ENCODE data around the gene NOL11.

The NOL11 gene

DNA sequence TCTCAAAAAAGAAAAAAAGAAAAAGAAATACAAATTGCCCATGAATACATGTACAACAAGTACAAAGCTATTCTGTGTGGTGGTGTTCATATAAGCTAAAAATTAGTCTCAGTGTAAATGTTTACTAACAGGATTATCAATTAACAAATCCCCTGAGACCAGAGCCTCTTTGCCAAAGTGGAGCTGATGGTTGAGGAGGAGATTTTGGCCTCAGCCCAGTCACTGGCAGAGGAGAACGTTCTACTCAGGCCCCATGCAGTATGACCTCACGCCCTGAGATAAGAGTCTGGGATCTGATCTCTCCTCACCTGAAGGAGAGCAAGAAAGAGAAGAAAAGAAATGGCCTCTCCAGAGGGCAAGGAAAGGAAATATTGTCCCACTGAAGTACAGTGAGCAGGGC is 35.5 kb upstream of the NOL11 start:
- no peak overlapping the region for H3K9ac ChIP-seq (ENCODE audit: low read length)
- H3K27ac ChIP-seq (ENCODE audit: low read depth, low read length), result no peak overlapping the region
- no peaks in the 10 kb centered on the region for H3K27me3 ChIP-seq (ENCODE audit: low read length)
- no peak for TF ChIP-seq EZH2phosphoT487 (conservative IDR thresholded peaks at IDR 0.05; ENCODE audit: low read length)
- TF ChIP-seq, protein P1, sequence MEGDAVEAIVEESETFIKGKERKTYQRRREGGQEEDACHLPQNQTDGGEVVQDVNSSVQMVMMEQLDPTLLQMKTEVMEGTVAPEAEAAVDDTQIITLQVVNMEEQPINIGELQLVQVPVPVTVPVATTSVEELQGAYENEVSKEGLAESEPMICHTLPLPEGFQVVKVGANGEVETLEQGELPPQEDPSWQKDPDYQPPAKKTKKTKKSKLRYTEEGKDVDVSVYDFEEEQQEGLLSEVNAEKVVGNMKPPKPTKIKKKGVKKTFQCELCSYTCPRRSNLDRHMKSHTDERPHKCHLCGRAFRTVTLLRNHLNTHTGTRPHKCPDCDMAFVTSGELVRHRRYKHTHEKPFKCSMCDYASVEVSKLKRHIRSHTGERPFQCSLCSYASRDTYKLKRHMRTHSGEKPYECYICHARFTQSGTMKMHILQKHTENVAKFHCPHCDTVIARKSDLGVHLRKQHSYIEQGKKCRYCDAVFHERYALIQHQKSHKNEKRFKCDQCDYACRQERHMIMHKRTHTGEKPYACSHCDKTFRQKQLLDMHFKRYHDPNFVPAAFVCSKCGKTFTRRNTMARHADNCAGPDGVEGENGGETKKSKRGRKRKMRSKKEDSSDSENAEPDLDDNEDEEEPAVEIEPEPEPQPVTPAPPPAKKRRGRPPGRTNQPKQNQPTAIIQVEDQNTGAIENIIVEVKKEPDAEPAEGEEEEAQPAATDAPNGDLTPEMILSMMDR (IDR thresholded peaks at IDR 0.05; ENCODE audit: insufficient read depth, low read length, poor library complexity, severe bottlenecking), result no peak
- no peak overlapping the region for H2AFZ ChIP-seq (ENCODE audit: low read depth, low read length, severe bottlenecking)
- no peaks in the 10 kb centered on the region for H4K20me1 ChIP-seq (ENCODE audit: low read depth, low read length)
- no peaks in the 10 kb centered on the region for H3K9me2 ChIP-seq (replicated peaks; ENCODE audit: insufficient read depth, low read length)
- H3F3A ChIP-seq (ENCODE audit: insufficient read depth), result no peaks in the 10 kb centered on the region
- H3K4me3 ChIP-seq (ENCODE audit: insufficient read depth, low read length, poor library complexity, severe bottlenecking), result no peak overlapping the region
- no peak overlapping the region for H3K4me2 ChIP-seq (ENCODE audit: low read depth, low read length, poor library complexity, severe bottlenecking)
- no peaks in the 10 kb centered on the region for H3K36me3 ChIP-seq (ENCODE audit: low read length)
- H3K9me3 ChIP-seq (ENCODE audit: insufficient read depth, low read length), result no peaks in the 10 kb centered on the region
- no peaks in the 10 kb centered on the region for H3K79me2 ChIP-seq (ENCODE audit: insufficient read depth, low read length)

DNA sequence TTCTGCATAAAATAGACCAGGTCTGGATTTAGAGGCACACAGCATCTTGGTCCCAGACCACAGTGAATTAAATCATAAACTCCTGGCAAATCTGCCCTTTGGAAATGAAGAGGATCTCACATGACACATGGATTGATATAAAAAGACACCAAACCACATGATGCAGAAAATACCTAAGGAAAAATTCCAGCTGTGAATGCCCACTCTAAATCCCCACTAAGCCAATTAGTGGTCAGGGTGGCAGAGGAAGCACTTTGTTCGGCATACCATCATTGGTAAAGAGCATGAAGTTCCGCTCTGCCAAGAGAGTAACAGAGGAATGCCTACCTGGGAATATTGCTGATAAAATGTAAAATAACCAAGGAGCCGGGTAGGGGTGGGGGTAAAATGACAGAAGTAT is 32.4 kb upstream of the NOL11 start:
- Histone ChIP-seq H3K4me2 (ENCODE audit: low read depth, low read length, poor library complexity, severe bottlenecking) (no peak overlapping the region), H3K27me3 (ENCODE audit: low read length) (no peaks in the 10 kb centered on the region), H3K79me2 (ENCODE audit: insufficient read depth, low read length) (no peaks in the 10 kb centered on the region)

DNA sequence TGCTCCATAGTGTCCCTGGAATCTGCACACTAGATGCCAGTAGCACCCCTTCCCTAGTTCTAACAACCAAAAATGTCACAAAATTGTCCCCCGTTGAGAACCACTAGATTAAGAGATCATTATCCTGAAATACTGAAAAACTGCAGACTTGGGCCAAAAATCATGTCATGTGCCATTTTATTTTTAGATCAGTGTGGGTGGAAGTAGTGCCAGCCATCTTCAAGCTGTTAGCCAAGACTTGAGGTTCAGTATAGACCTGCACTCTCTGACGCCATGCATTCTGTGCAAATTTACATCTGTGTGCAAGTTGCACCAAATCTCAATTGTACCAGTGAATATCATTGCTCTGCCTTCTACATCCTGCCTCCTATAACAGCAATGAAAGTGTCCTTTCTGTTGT is 31.5 kb upstream of the NOL11 start:
- Histone ChIP-seq H3K9me3 (ENCODE audit: insufficient read depth, low read length) (no peaks in the 10 kb centered on the region), H4K20me1 (ENCODE audit: low read depth, low read length) (no peaks in the 10 kb centered on the region), H3K9me2 (replicated peaks; ENCODE audit: insufficient read depth, low read length) (no peaks in the 10 kb centered on the region), H3K36me3 (ENCODE audit: low read length) (no peaks in the 10 kb centered on the region), H3K4me3 (ENCODE audit: insufficient read depth, low read length, poor library complexity, severe bottlenecking) (no peak overlapping the region), H3F3A (ENCODE audit: insufficient read depth) (no peaks in the 10 kb centered on the region), H3K27me3 (ENCODE audit: low read length) (no peaks in the 10 kb centered on the region), H2AFZ (ENCODE audit: low read depth, low read length, severe bottlenecking) (no peak overlapping the region), H3K27ac (ENCODE audit: low read depth, low read length) (no peak overlapping the region), H3K79me2 (ENCODE audit: insufficient read depth, low read length) (no peaks in the 10 kb centered on the region), H3K4me2 (ENCODE audit: low read depth, low read length, poor library complexity, severe bottlenecking) (no peak overlapping the region), H3K9ac (ENCODE audit: low read length) (no peak overlapping the region)
- TF ChIP-seq, protein P1 (IDR thresholded peaks at IDR 0.05; ENCODE audit: insufficient read depth, low read length, poor library complexity, severe bottlenecking), result no peak
- no peak for TF ChIP-seq EZH2phosphoT487 (conservative IDR thresholded peaks at IDR 0.05; ENCODE audit: low read length)

More for the DNA sequence above, 32.4 kb upstream of the NOL11 start:
- Histone ChIP-seq H3F3A (ENCODE audit: insufficient read depth) (no peaks in the 10 kb centered on the region), H3K36me3 (ENCODE audit: low read length) (no peaks in the 10 kb centered on the region), H4K20me1 (ENCODE audit: low read depth, low read length) (no peaks in the 10 kb centered on the region), H3K9me2 (replicated peaks; ENCODE audit: insufficient read depth, low read length) (no peaks in the 10 kb centered on the region), H3K9ac (ENCODE audit: low read length) (no peak overlapping the region), H3K4me3 (ENCODE audit: insufficient read depth, low read length, poor library complexity, severe bottlenecking) (no peak overlapping the region), H2AFZ (ENCODE audit: low read depth, low read length, severe bottlenecking) (no peak overlapping the region), H3K9me3 (ENCODE audit: insufficient read depth, low read length) (no peaks in the 10 kb centered on the region), H3K27ac (ENCODE audit: low read depth, low read length) (no peak overlapping the region)
- TF ChIP-seq, protein P1 (IDR thresholded peaks at IDR 0.05; ENCODE audit: insufficient read depth, low read length, poor library complexity, severe bottlenecking), result no peak
- no peak for TF ChIP-seq EZH2phosphoT487 (conservative IDR thresholded peaks at IDR 0.05; ENCODE audit: low read length)

Data from SU-DHL-6 (cell line).